H1 (cell line): ENCODE results near the gene ATOH1. TPM values are rescaled to one million over a fixed set of nuclear protein-coding genes. Genes with fewer than 3 reads are reported as not detected.

Experiments
- CTCF ChIA-PET: fragments of 300-600 bp; sonication (Branson Sonifier 250); formaldehyde crosslinking; loops from one replicate; lab custom pipeline; 2021; ENCODE audit not compliant: partially characterized antibody; lab: Charles Lee
- POLR2A ChIA-PET: fragments of 300-600 bp; sonication (Branson Sonifier 250); formaldehyde crosslinking; loops from one replicate; lab custom pipeline; 2021; ENCODE audit warnings: inconsistent platforms; ENCODE audit not compliant: partially characterized antibody; lab: Charles Lee
- DNase-seq, 2 experiments: peaks; one replicate each; pipeline versions ENCODE4 v3.0.0 to v3.0.0-alpha.2; 2010 to 2022; ENCODE audit warnings: low spot score in 2 of 2, low read depth in 1 of 2, mixed read lengths in 1 of 2
- FAIRE-seq: peaks from 2 replicates; lab custom pipeline; 2011; peaks lifted over from hg19 to GRCh38; lab: Jason Lieb, UNC
- H2AFZ ChIP-seq: 2 replicates; pipeline ENCODE4 v1.8.1; 2012; ENCODE audit warnings: low read length, inconsistent platforms
- H2AK5ac ChIP-seq: 2 replicates; pipeline ENCODE4 v1.6.1; 2013; ENCODE audit warnings: low read depth, low read length
- H2BK120ac ChIP-seq: replicated peaks from 2 replicates; pipeline ENCODE3; 2013; ENCODE audit warnings: low read depth, low read length, inconsistent platforms
- H2BK12ac ChIP-seq: 2 replicates; pipeline ENCODE4 v1.6.1; 2013; ENCODE audit warnings: low read depth, low read length
- H2BK15ac ChIP-seq: 2 replicates; pipeline ENCODE4 v1.6.1; 2013; ENCODE audit warnings: low read length
- H2BK20ac ChIP-seq: 2 replicates; pipeline ENCODE4 v1.6.1; 2013; ENCODE audit warnings: low read length
- H2BK5ac ChIP-seq: 2 replicates; pipeline ENCODE4 v1.6.1; 2013; ENCODE audit warnings: low read depth, low read length
- H3K14ac ChIP-seq: 2 replicates; pipeline ENCODE4 v1.6.1; 2013; ENCODE audit warnings: inconsistent platforms; ENCODE audit not compliant: insufficient read length
- H3K18ac ChIP-seq: 2 replicates; pipeline ENCODE4 v1.6.1; 2013; ENCODE audit warnings: low read length; ENCODE audit errors: extremely low read depth
- H3K23ac ChIP-seq: 2 replicates; pipeline ENCODE4 v1.6.1; 2013; ENCODE audit warnings: inconsistent platforms; ENCODE audit not compliant: insufficient read length
- H3K23me2 ChIP-seq: 2 replicates; pipeline ENCODE4 v1.6.1; 2013; ENCODE audit warnings: low read depth, low read length
- H3K27ac ChIP-seq: 2 replicates; pipeline ENCODE4 v1.6.1; 2011; ENCODE audit warnings: low read depth, low read length, inconsistent platforms
- H3K27me3 ChIP-seq, 4 experiments: replicated peaks in 1 of 4; 1 replicate in 1 of 4; 2 replicates in 3 of 4; pipeline versions ENCODE4 v1.6.1 to v1.8.1; 2011 to 2013; ENCODE audit warnings: low read length in 3 of 4, mild to moderate bottlenecking in 3 of 4, inconsistent platforms in 2 of 4, mixed read lengths in 2 of 4, moderate library complexity in 1 of 4; ENCODE audit not compliant: control insufficient read depth in 3 of 4, insufficient read depth in 3 of 4; ENCODE audit errors: extremely low read depth in 1 of 4
- H3K36me3 ChIP-seq, 4 experiments: 2 replicates each; pipeline versions ENCODE4 v1.6.1 to v1.8.1; 2011 to 2013; ENCODE audit warnings: mild to moderate bottlenecking in 4 of 4, low read length in 3 of 4, moderate library complexity in 2 of 4, control low read depth in 1 of 4, inconsistent platforms in 1 of 4; ENCODE audit not compliant: insufficient read depth in 4 of 4, control insufficient read depth in 2 of 4
- H3K4ac ChIP-seq: replicated peaks from 2 replicates; pipeline ENCODE3; 2013; ENCODE audit warnings: low read length, low read depth, mixed read lengths, inconsistent platforms; ENCODE audit not compliant: insufficient read length
- H3K4me1 ChIP-seq, 4 experiments: replicated peaks in 1 of 4; 1 replicate in 1 of 4; 2 replicates in 3 of 4; pipeline versions ENCODE4 v1.6.1 to v1.8.1; 2011 to 2013; ENCODE audit warnings: low read length in 3 of 4, inconsistent platforms in 2 of 4, mixed read lengths in 1 of 4; ENCODE audit not compliant: insufficient read depth in 4 of 4, control insufficient read depth in 3 of 4
- H3K4me2 ChIP-seq, 2 experiments: 2 replicates each; pipeline versions ENCODE4 v1.6.1 to v1.8.1; 2011 to 2013; ENCODE audit warnings: low read depth in 2 of 2, low read length in 2 of 2, control low read depth in 1 of 2, inconsistent platforms in 1 of 2, mild to moderate bottlenecking in 1 of 2; ENCODE audit not compliant: insufficient read depth in 1 of 2
- H3K4me3 ChIP-seq, 4 experiments: fragments of 200-600, 300-600 bp in 1 of 4; sonication (generic), shearing (Covaris generic), sonication (Bioruptor Twin) in 1 of 4; 2 replicates each; pipeline versions ENCODE4 v1.5.1 to v1.8.1; 2011 to 2016; ENCODE audit warnings: low read length in 4 of 4, low read depth in 3 of 4, control low read depth in 2 of 4, inconsistent platforms in 2 of 4, mild to moderate bottlenecking in 2 of 4, mixed read lengths in 1 of 4, moderate library complexity in 1 of 4; ENCODE audit not compliant: insufficient read depth in 2 of 4; ENCODE audit errors: extremely low read depth in 1 of 4
- H3K56ac ChIP-seq: replicated peaks from 2 replicates; pipeline ENCODE3; 2013; ENCODE audit warnings: low read depth, mild to moderate bottlenecking, mixed read lengths, low read length, inconsistent platforms; ENCODE audit not compliant: insufficient read length
- H3K79me1 ChIP-seq: 2 replicates; pipeline ENCODE4 v1.6.1; 2013; ENCODE audit warnings: low read depth, low read length, control low read depth
- H3K79me2 ChIP-seq, 2 experiments: 2 replicates each; pipeline versions ENCODE4 v1.6.1 to v1.8.1; 2012 to 2013; ENCODE audit warnings: low read length in 2 of 2, mild to moderate bottlenecking in 2 of 2, inconsistent platforms in 1 of 2; ENCODE audit not compliant: insufficient read depth in 2 of 2, control insufficient read depth in 1 of 2
- H3K9ac ChIP-seq, 4 experiments: replicated peaks in 1 of 4; 1 replicate in 1 of 4; 2 replicates in 3 of 4; pipeline versions ENCODE4 v1.6.1 to v1.8.1; 2011 to 2013; ENCODE audit warnings: low read depth in 3 of 4, low read length in 3 of 4, control low read depth in 2 of 4, mild to moderate bottlenecking in 2 of 4, moderate library complexity in 2 of 4, inconsistent platforms in 1 of 4; ENCODE audit errors: extremely low read depth in 1 of 4
- H3K9me3 ChIP-seq, 2 experiments: 2 replicates each; pipeline versions ENCODE4 v1.6.1 to v1.8.1; 2012 to 2013; ENCODE audit warnings: mild to moderate bottlenecking in 2 of 2, moderate library complexity in 2 of 2, control low read depth in 1 of 2, inconsistent platforms in 1 of 2, low read depth in 1 of 2, low read length in 1 of 2, mixed read lengths in 1 of 2; ENCODE audit not compliant: insufficient read depth in 2 of 2
- H4K20me1 ChIP-seq, 2 experiments: replicated peaks in 1 of 2; 2 replicates each; pipeline versions ENCODE3 to v1.8.1; 2011 to 2013; ENCODE audit warnings: inconsistent platforms in 2 of 2, low read length in 2 of 2, mild to moderate bottlenecking in 1 of 2; ENCODE audit not compliant: insufficient read depth in 2 of 2, control insufficient read depth in 1 of 2
- H4K5ac ChIP-seq: 2 replicates; pipeline ENCODE4 v1.6.1; 2013; ENCODE audit warnings: low read length, low read depth, mixed read lengths, inconsistent platforms; ENCODE audit not compliant: insufficient read length
- H4K8ac ChIP-seq: 2 replicates; pipeline ENCODE4 v1.8.0; 2013; ENCODE audit warnings: mild to moderate bottlenecking, moderate library complexity, low read length, inconsistent platforms; ENCODE audit not compliant: insufficient read depth; ENCODE audit errors: extremely low read depth
- H4K91ac ChIP-seq: replicated peaks from 2 replicates; pipeline ENCODE3; 2013; ENCODE audit warnings: low read length, mixed read lengths, inconsistent platforms; ENCODE audit not compliant: insufficient read length
- CTBP2 ChIP-seq: IDR thresholded peaks from 2 replicates; pipeline ENCODE4 v1.7.0; 2011; ENCODE audit warnings: borderline replicate concordance, mild to moderate bottlenecking, moderate library complexity, mixed read lengths, low read length; ENCODE audit not compliant: insufficient read depth, insufficient read length
- GABPA ChIP-seq: IDR thresholded peaks from 2 replicates; pipeline ENCODE4 v1.6.1; 2011; ENCODE audit warnings: mild to moderate bottlenecking, low read length, moderate library complexity, borderline replicate concordance; ENCODE audit not compliant: insufficient read depth
- RAD21 ChIP-seq, 2 experiments: IDR thresholded peaks in 1 of 2; conservative IDR thresholded peaks in 1 of 2; 2 replicates each; pipeline ENCODE4 v1.6.1; 2011; ENCODE audit warnings: low read depth in 2 of 2, low read length in 2 of 2, improper control_type of control experiment in 1 of 2, inconsistent platforms in 1 of 2, mild to moderate bottlenecking in 1 of 2, moderate library complexity in 1 of 2
- SIRT6 ChIP-seq: IDR thresholded peaks from one replicate; pipeline ENCODE4 v1.7.1; 2012; ENCODE audit warnings: low read length, inconsistent platforms
- WGBS, 2 experiments: shearing (Covaris generic) in 1 of 2; methylation state at CpG; one replicate each; pipeline versions ENCODE4 v1.1.6 to v1.1.7; 2013 to 2015; ENCODE audit warnings: low lambda C conversion rate in 2 of 2, mixed read lengths in 2 of 2, inconsistent platforms in 1 of 2, low coverage in 1 of 2, missing lambda C conversion rate in 1 of 2; ENCODE audit not compliant: insufficient replicate concordance in 2 of 2, insufficient coverage in 1 of 2, insufficient read length in 1 of 2; ENCODE audit errors: extremely low coverage in 1 of 2, missing lambda C conversion rate in 1 of 2; 5-methylcytosine and 5-hydroxymethylcytosine counted together
- polyA plus RNA-seq, 7 experiments: library from polyadenylated mRNA; depleted of rRNA in 3 of 7; stranded (reverse) in 5 of 7; unstranded in 2 of 7; fragments of >200 nt in 5 of 7; fragments of 200-250 nt in 2 of 7; gene quantifications; 1 replicate in 5 of 7; 2 replicates in 1 of 7; 4 replicates in 1 of 7; pipeline versions ENCODE4 v1.2.1 to v1.2.3, GENCODE V29; 2011 to 2013; ENCODE audit warnings: missing spikeins in 2 of 7, mixed read lengths in 2 of 7
- total RNA-seq: library from RNA; stranded (reverse); fragmentation: NEBNext Ultra II Directional; extraction: Animal tissue kit (Norgen Biotek cat#: 25700); gene quantifications from 2 replicates; pipeline ENCODE4 v1.2.1, GENCODE V29; 2021
- TF ChIP-seq, protein P1 (sequence below), 3 experiments: IDR thresholded peaks; 1 replicate in 2 of 3; 2 replicates in 1 of 3; pipeline versions ENCODE4 v1.5.1 to v1.6.1; 2011; ENCODE audit warnings: low read length in 3 of 3, mild to moderate bottlenecking in 3 of 3, inconsistent platforms in 2 of 3, low read depth in 1 of 3, moderate library complexity in 1 of 3; ENCODE audit not compliant: insufficient read depth in 1 of 3; ENCODE audit errors: control extremely low read depth in 1 of 3

Gene ATOH1
- total and polyA plus RNA-seq, 2 of the 8 experiments (the other 6 are each of a cell fraction or from before 2014, with no cell fraction given) = 0.12 to 0.76 TPM

DNA sequence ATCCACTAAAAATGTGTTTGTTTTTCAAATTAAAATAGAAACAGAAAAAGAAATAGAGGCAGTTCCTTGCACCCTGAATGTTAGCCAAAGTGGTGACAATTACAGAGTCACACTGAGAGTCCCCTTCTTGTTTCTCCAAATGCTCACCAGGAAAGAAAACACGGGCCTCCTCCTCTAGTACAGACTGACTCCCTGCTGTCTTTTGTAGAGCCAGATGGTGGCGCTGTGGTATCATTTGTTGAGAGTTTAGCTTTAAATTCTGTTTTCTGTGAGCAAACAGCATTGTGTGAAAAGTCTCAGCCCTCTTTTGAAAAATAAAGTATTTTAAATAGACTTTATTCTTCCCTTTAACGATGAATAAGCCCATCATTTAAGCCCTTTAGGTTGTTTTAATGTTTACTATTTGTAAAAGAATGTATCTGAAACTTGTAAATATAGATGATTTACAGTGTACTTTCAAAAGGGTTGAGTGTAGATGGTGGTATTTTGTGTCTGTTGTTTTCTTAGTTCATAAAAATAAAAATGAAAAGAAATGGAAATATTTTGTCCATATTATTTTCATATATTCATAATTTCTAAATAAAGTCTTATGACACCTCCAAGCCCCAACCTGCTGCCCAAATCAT lies 36.9 kb upstream of the ATOH1 start:
- H3K14ac ChIP-seq = no peak overlapping the region
- no peak overlapping the region for H3K4ac ChIP-seq
- H3K27me3 ChIP-seq = no peaks in the 10 kb centered on the region
- H3K9me3 ChIP-seq = no peaks in the 10 kb centered on the region
- H2AFZ ChIP-seq = no peak overlapping the region
- no peak overlapping the region for H2BK15ac ChIP-seq
- CTCF ChIA-PET = interaction anchor here (0.6 to 2.0 kb wide), 11 partner anchors 13 to 356 kb away, joined by 3 to 10 read pairs (median 3); no protein-coding TSS in a partner anchor
- H2BK120ac ChIP-seq = no peak overlapping the region
- H3K79me1 ChIP-seq = no peaks in the 10 kb centered on the region
- no peak overlapping the region for H4K8ac ChIP-seq
- FAIRE-seq = peak; percentile 93
- H3K27ac ChIP-seq = no peak overlapping the region
- H2AK5ac ChIP-seq = no peak overlapping the region
- peak in 1 of 2 experiments; percentile 70 for DNase-seq
- no peak overlapping the region for H3K56ac ChIP-seq
- no peak overlapping the region for H3K4me3 ChIP-seq
- WGBS, 2 experiments = 3% methylated on average over 3 of the region's 3 CpGs; no CpG with 5 or more reads in 1 of the 2 experiments
- H3K36me3 ChIP-seq = no peaks in the 10 kb centered on the region
- H2BK12ac ChIP-seq = no peak overlapping the region
- H3K4me2 ChIP-seq = no peak overlapping the region
- H3K4me1 ChIP-seq = no peaks in the 10 kb centered on the region; a peak in 1 of 7 replicates
- H3K23ac ChIP-seq = no peak overlapping the region
- no peaks in the 10 kb centered on the region for H3K79me2 ChIP-seq
- H4K20me1 ChIP-seq = no peaks in the 10 kb centered on the region
- POLR2A ChIA-PET = no interaction called here
- no peak overlapping the region for H4K5ac ChIP-seq
- no peak overlapping the region for H3K18ac ChIP-seq
- H4K91ac ChIP-seq = no peak overlapping the region
- no peak overlapping the region for H3K9ac ChIP-seq
- TF ChIP-seq CTBP2 (no peak), GABPA (no peak), RAD21 (IDR thresholded peaks at IDR 0.05 in 1 of 2, conservative IDR thresholded peaks at IDR 0.05 in 1 of 2; ENCODE audit: low read depth in 2 of 2, low read length in 2 of 2) (peak; percentile 96 to 98), SIRT6 (no peak)
- TF ChIP-seq, protein P1, sequence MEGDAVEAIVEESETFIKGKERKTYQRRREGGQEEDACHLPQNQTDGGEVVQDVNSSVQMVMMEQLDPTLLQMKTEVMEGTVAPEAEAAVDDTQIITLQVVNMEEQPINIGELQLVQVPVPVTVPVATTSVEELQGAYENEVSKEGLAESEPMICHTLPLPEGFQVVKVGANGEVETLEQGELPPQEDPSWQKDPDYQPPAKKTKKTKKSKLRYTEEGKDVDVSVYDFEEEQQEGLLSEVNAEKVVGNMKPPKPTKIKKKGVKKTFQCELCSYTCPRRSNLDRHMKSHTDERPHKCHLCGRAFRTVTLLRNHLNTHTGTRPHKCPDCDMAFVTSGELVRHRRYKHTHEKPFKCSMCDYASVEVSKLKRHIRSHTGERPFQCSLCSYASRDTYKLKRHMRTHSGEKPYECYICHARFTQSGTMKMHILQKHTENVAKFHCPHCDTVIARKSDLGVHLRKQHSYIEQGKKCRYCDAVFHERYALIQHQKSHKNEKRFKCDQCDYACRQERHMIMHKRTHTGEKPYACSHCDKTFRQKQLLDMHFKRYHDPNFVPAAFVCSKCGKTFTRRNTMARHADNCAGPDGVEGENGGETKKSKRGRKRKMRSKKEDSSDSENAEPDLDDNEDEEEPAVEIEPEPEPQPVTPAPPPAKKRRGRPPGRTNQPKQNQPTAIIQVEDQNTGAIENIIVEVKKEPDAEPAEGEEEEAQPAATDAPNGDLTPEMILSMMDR (IDR thresholded peaks at IDR 0.05; ENCODE audit: control extremely low read depth in 1 of 3, insufficient read depth in 1 of 3, low read depth in 1 of 3, low read length in 3 of 3) = peak in 2 of 3 experiments; percentile 83 to 84; a peak in 3 of 4 replicates
- no peak overlapping the region; the same call in 1 of the 2 replicates for H2BK5ac ChIP-seq
- H2BK20ac ChIP-seq = no peak overlapping the region
- no peaks in the 10 kb centered on the region for H3K23me2 ChIP-seq
